ENCODE measurements around the gene PTGER1.
A peak's percentile ranks its signal among the peaks of the same experiment; 100 is the strongest.

The PTGER1 gene

GRCh38 chr19:14479975-14480699 is 5.0 kb upstream of the PTGER1 start:
- Histone ChIP-seq H4K20me1 (ENCODE audit: insufficient read depth) (no peaks in the 10 kb centered on the region), H3K4me3 (IDR thresholded peaks at IDR 0.05; ENCODE audit: insufficient read depth, low read depth, low read length) (no peak overlapping the region), H3K79me2 (ENCODE audit: insufficient read depth, low read depth) (no peaks in the 10 kb centered on the region), H2AFZ (ENCODE audit: low read depth) (no peak overlapping the region), H3K27ac (no peak overlapping the region), H3K36me3 (ENCODE audit: insufficient read depth) (no peaks in the 10 kb centered on the region), H3K4me2 (no peak overlapping the region), H3K4me1 (ENCODE audit: low read depth, poor library complexity, severe bottlenecking) (no peaks in the 10 kb centered on the region), H3K27me3 (ENCODE audit: insufficient read depth, low read depth) (no peaks in the 10 kb centered on the region), H3K9ac (no peak overlapping the region)
- TF ChIP-seq CTCF (conservative IDR thresholded peaks at IDR 0.05; ENCODE audit: low read depth, low read length), result peak; percentile 68

GRCh38 chr19:14479309-14479974 is 4.3 kb upstream of the PTGER1 start:
- Histone ChIP-seq H3K27ac (no peak overlapping the region), H2AFZ (ENCODE audit: low read depth) (no peak overlapping the region), H3K9ac (no peak overlapping the region), H3K36me3 (ENCODE audit: insufficient read depth) (no peaks in the 10 kb centered on the region), H3K4me1 (ENCODE audit: low read depth, poor library complexity, severe bottlenecking) (no peaks in the 10 kb centered on the region), H3K79me2 (ENCODE audit: insufficient read depth, low read depth) (no peaks in the 10 kb centered on the region), H3K27me3 (ENCODE audit: insufficient read depth, low read depth) (no peaks in the 10 kb centered on the region), H3K4me3 (IDR thresholded peaks at IDR 0.05; ENCODE audit: insufficient read depth, low read depth, low read length) (no peak overlapping the region), H3K4me2 (no peak overlapping the region), H4K20me1 (ENCODE audit: insufficient read depth) (no peaks in the 10 kb centered on the region)
- no peak for TF ChIP-seq CTCF (conservative IDR thresholded peaks at IDR 0.05; ENCODE audit: low read depth, low read length)

- Histone ChIP-seq H3K4me3 (IDR thresholded peaks at IDR 0.05; ENCODE audit: insufficient read depth, low read depth, low read length) (no peak overlapping the region), H3K27me3 (ENCODE audit: insufficient read depth, low read depth) (no peaks in the 10 kb centered on the region), H3K79me2 (ENCODE audit: insufficient read depth, low read depth) (no peaks in the 10 kb centered on the region), H3K27ac (no peak overlapping the region), H4K20me1 (ENCODE audit: insufficient read depth) (no peaks in the 10 kb centered on the region), H3K36me3 (ENCODE audit: insufficient read depth) (no peaks in the 10 kb centered on the region), H3K9ac (no peak overlapping the region), H3K4me2 (no peak overlapping the region), H3K4me1 (ENCODE audit: low read depth, poor library complexity, severe bottlenecking) (no peaks in the 10 kb centered on the region), H2AFZ (ENCODE audit: low read depth) (no peak overlapping the region)
- no peak for TF ChIP-seq CTCF (conservative IDR thresholded peaks at IDR 0.05; ENCODE audit: low read depth, low read length)
These were observed 3.0 kb upstream of the PTGER1 start for GRCh38 chr19:14478113-14478545.

- no peak overlapping the region for H3K27ac ChIP-seq
These were observed 2.4 kb upstream of the PTGER1 start for GRCh38 chr19:14477418-14478112.

More at GRCh38 chr19:14477418-14478112, 2.4 kb upstream of the PTGER1 start:
- no peaks in the 10 kb centered on the region for H3K36me3 ChIP-seq (ENCODE audit: insufficient read depth)
- H3K79me2 ChIP-seq (ENCODE audit: insufficient read depth, low read depth), result no peaks in the 10 kb centered on the region
- H4K20me1 ChIP-seq (ENCODE audit: insufficient read depth), result no peaks in the 10 kb centered on the region
- no peak for TF ChIP-seq CTCF (conservative IDR thresholded peaks at IDR 0.05; ENCODE audit: low read depth, low read length)
- H2AFZ ChIP-seq (ENCODE audit: low read depth), result no peak overlapping the region
- H3K9ac ChIP-seq, result no peak overlapping the region
- H3K4me1 ChIP-seq (ENCODE audit: low read depth, poor library complexity, severe bottlenecking), result no peaks in the 10 kb centered on the region
- H3K4me3 ChIP-seq (IDR thresholded peaks at IDR 0.05; ENCODE audit: insufficient read depth, low read depth, low read length), result no peak overlapping the region
- H3K27me3 ChIP-seq (ENCODE audit: insufficient read depth, low read depth), result no peaks in the 10 kb centered on the region
- no peak overlapping the region for H3K4me2 ChIP-seq
